Subcutaneous abdominal adipose tissue (tissue), 5 donors: Measurements from ENCODE around the gene NTRK2.

Experiments used
- H3K27ac ChIP-seq: one replicate; pipeline ENCODE4 v1.7.0; 2013; ENCODE audit warnings: low read depth, mild to moderate bottlenecking, inconsistent platforms, low read length, moderate library complexity
- H3K27me3 ChIP-seq, 5 donors: one replicate each; pipeline ENCODE4 v1.7.0; 2013; ENCODE audit warnings: low read length in 5 of 5, inconsistent platforms in 1 of 5; ENCODE audit not compliant: control insufficient read depth in 5 of 5, insufficient read depth in 4 of 5
- H3K36me3 ChIP-seq, 5 donors: one replicate each; pipeline ENCODE4 v1.7.0; 2013; ENCODE audit warnings: low read length in 5 of 5; ENCODE audit not compliant: control insufficient read depth in 5 of 5, insufficient read depth in 5 of 5
- H3K4me1 ChIP-seq, 5 donors: one replicate each; pipeline ENCODE4 v1.7.0; 2013; ENCODE audit warnings: low read length in 5 of 5, mild to moderate bottlenecking in 3 of 5, moderate library complexity in 1 of 5; ENCODE audit not compliant: control insufficient read depth in 5 of 5, insufficient read depth in 5 of 5
- H3K4me3 ChIP-seq, 5 donors: one replicate each; pipeline ENCODE4 v1.7.0; 2013; ENCODE audit warnings: low read length in 5 of 5, low read depth in 1 of 5
- H3K9ac ChIP-seq, 5 donors: one replicate each; pipeline ENCODE4 v1.7.0; 2013; ENCODE audit warnings: low read length in 5 of 5, mild to moderate bottlenecking in 4 of 5, moderate library complexity in 3 of 5
- H3K9me3 ChIP-seq, 5 donors: one replicate each; pipeline ENCODE4 v1.7.0; 2013; ENCODE audit warnings: low read length in 5 of 5; ENCODE audit not compliant: control insufficient read depth in 5 of 5
- donor health status: healthy.
- donor health status: healthy.
- donor health status: healthy.
- donor health status: healthy.
- donor health status: healthy.

NTRK2 gene

GRCh38 chr9:84761137-84761808, 91.7 kb downstream of the NTRK2 start:
- Histone ChIP-seq H3K9ac (no peak overlapping the region), H3K27ac (no peak overlapping the region), H3K27me3 (no peaks in the 10 kb centered on the region), H3K36me3 (peaks cover 0 to 20% (median 5%) of the 10 kb centered on the region in 5 donors), H3K9me3 (no peaks in the 10 kb centered on the region), H3K4me1 (peaks cover 0 to 12% (median 11%) of the 10 kb centered on the region in 5 donors), H3K4me3 (no peak overlapping the region)

- Histone ChIP-seq H3K4me1 (peaks cover 0 to 19% (median 14%) of the 10 kb centered on the region in 5 donors), H3K27ac (no peak overlapping the region), H3K27me3 (no peaks in the 10 kb centered on the region), H3K36me3 (peaks cover 0 to 7% (median 0%) of the 10 kb centered on the region in 5 donors), H3K4me3 (no peak overlapping the region), H3K9ac (no peak overlapping the region), H3K9me3 (no peaks in the 10 kb centered on the region)
Measured at GRCh38 chr9:84772511-84772910, 103.0 kb downstream of the NTRK2 start.

DNA sequence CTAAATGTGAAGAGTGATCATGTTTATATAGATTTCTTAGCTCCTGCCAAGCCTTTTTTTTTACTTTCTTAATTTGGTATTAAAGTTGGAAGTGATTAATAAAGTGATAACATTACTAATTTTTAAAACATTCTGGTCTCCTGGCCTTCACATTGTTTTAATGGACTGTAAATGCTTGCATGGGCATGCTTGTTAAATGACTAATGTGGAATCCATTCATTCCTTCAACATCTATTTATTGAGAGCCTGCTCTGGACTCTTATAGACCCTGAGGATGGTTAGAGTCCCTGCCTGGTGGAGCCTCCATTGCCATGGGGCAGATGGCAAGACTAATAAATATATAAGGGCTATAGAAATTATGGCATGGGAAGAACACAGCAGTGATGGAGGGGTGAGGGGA, 103.5 kb downstream of the NTRK2 start:
- Histone ChIP-seq H3K9ac (no peak overlapping the region), H3K36me3 (peaks cover 0 to 7% (median 0%) of the 10 kb centered on the region in 5 donors), H3K4me3 (no peak overlapping the region), H3K27ac (no peak overlapping the region), H3K9me3 (no peaks in the 10 kb centered on the region), H3K4me1 (peaks cover 0 to 19% (median 14%) of the 10 kb centered on the region in 5 donors), H3K27me3 (no peaks in the 10 kb centered on the region)

- no peak overlapping the region for H3K9ac ChIP-seq
- no peaks in the 10 kb centered on the region for H3K9me3 ChIP-seq
- no peak overlapping the region for H3K4me3 ChIP-seq
- peaks cover 0 to 2% (median 0%) of the 10 kb centered on the region in 5 donors for H3K36me3 ChIP-seq
- no peak overlapping the region for H3K27ac ChIP-seq
- H3K4me1 ChIP-seq, result peaks cover 2 to 25% (median 17%) of the 10 kb centered on the region in 5 donors
- no peaks in the 10 kb centered on the region for H3K27me3 ChIP-seq
Measured at GRCh38 chr9:84775056-84775643, 105.6 kb downstream of the NTRK2 start.

DNA sequence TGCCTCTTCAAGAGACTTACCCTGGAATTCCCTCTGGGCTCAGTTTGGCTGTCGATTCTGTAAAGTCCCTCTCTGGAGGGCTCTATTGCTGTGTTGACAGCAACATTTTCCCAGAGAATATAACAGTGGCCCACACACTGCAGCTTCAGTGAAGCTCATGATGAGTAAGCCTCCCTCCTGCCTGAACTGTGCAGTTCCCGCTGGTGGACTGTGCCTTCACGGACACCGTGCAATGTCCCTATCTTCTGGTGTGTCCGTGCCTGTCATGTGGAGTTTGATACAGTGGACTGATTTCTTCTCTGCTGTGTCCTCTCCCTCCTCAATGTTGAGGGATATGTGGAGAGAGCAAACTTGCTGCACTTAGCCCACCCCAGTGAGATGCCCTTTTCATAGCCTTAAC, 109.0 kb downstream of the NTRK2 start:
- no peaks in the 10 kb centered on the region for H3K9me3 ChIP-seq
- H3K9ac ChIP-seq, result no peak overlapping the region
- no peaks in the 10 kb centered on the region for H3K27me3 ChIP-seq
- no peak overlapping the region for H3K27ac ChIP-seq
- H3K36me3 ChIP-seq, result peaks cover 0 to 2% (median 0%) of the 10 kb centered on the region in 5 donors
- peaks cover 2 to 33% (median 25%) of the 10 kb centered on the region in 5 donors for H3K4me1 ChIP-seq
- no peak overlapping the region for H3K4me3 ChIP-seq

- Histone ChIP-seq H3K27me3 (no peaks in the 10 kb centered on the region), H3K4me1 (peaks cover 2 to 26% (median 19%) of the 10 kb centered on the region in 5 donors), H3K4me3 (no peak overlapping the region), H3K27ac (no peak overlapping the region), H3K9me3 (no peaks in the 10 kb centered on the region), H3K9ac (no peak overlapping the region), H3K36me3 (peaks cover 0 to 6% (median 0%) of the 10 kb centered on the region in 5 donors)
Measured at GRCh38 chr9:84779883-84780282, 110.4 kb downstream of the NTRK2 start.

GRCh38 chr9:84780385-84780784, 110.9 kb downstream of the NTRK2 start:
- no peak overlapping the region for H3K9ac ChIP-seq
- H3K9me3 ChIP-seq, result no peaks in the 10 kb centered on the region
- no peak overlapping the region for H3K27ac ChIP-seq
- H3K27me3 ChIP-seq, result no peaks in the 10 kb centered on the region
- no peak overlapping the region for H3K4me3 ChIP-seq
- H3K4me1 ChIP-seq, result peaks cover 2 to 26% (median 19%) of the 10 kb centered on the region in 5 donors
- peaks cover 0 to 6% (median 0%) of the 10 kb centered on the region in 5 donors for H3K36me3 ChIP-seq

GRCh38 chr9:84781458-84781857, 111.9 kb downstream of the NTRK2 start:
- Histone ChIP-seq H3K9me3 (no peaks in the 10 kb centered on the region), H3K4me3 (no peak overlapping the region), H3K36me3 (peaks cover 0 to 6% (median 0%) of the 10 kb centered on the region in 5 donors), H3K9ac (no peak overlapping the region), H3K27ac (peak overlapping the region; percentile 55), H3K4me1 (peaks cover 2 to 30% (median 19%) of the 10 kb centered on the region in 5 donors), H3K27me3 (no peaks in the 10 kb centered on the region)

GRCh38 chr9:84781931-84782866, 112.7 kb downstream of the NTRK2 start:
- peaks cover 2 to 30% (median 19%) of the 10 kb centered on the region in 5 donors for H3K4me1 ChIP-seq
- peaks cover 0 to 6% (median 0%) of the 10 kb centered on the region in 5 donors for H3K36me3 ChIP-seq
- peak overlapping the region; percentile 55 for H3K27ac ChIP-seq
- peak overlapping the region in 1 of 5 donors; percentile 42 for H3K9ac ChIP-seq
- H3K9me3 ChIP-seq, result no peaks in the 10 kb centered on the region
- H3K4me3 ChIP-seq, result peak overlapping the region in 4 of 5 donors; percentile 12 to 34 (median 21)
- H3K27me3 ChIP-seq, result no peaks in the 10 kb centered on the region
